Spleen (tissue), 11 donors: ENCODE results near the gene B4GALT3. TPM values are rescaled to one million over a fixed set of nuclear protein-coding genes. Genes with fewer than 3 reads are reported as not detected.

Experiments used
- DNase-seq: peaks from one replicate; pipeline ENCODE4 v3.0.0-alpha.2; 2020
- H3K27ac ChIP-seq, 8 donors: fragments of 200-600 bp; sonication (generic) in 7 of 8; 1 replicate in 4 of 8; 2 replicates in 4 of 8; pipeline versions ENCODE4 v1.5.0 to v1.8.0; 2016 to 2021; ENCODE audit warnings: inconsistent platforms in 4 of 8, mild to moderate bottlenecking in 4 of 8, moderate library complexity in 1 of 8
- H3K27me3 ChIP-seq, 7 donors: fragments of 200-600 bp; sonication (generic) in 6 of 7; replicated peaks in 1 of 7; 1 replicate in 4 of 7; 2 replicates in 3 of 7; pipeline versions ENCODE4 v1.5.0 to v1.8.0; 2016 to 2021; ENCODE audit warnings: inconsistent platforms in 3 of 7, mild to moderate bottlenecking in 1 of 7
- H3K36me3 ChIP-seq, 6 donors: fragments of 200-600 bp; sonication (generic) in 5 of 6; 1 replicate in 4 of 6; 2 replicates in 2 of 6; pipeline versions ENCODE4 v1.5.0 to v1.8.0; 2016 to 2021; ENCODE audit warnings: inconsistent platforms in 2 of 6
- H3K4me1 ChIP-seq, 6 donors: fragments of 200-600 bp; sonication (generic) in 5 of 6; 1 replicate in 3 of 6; 2 replicates in 3 of 6; pipeline versions ENCODE4 v1.5.0 to v1.8.0; 2016 to 2021; ENCODE audit warnings: inconsistent platforms in 3 of 6
- H3K4me3 ChIP-seq, 8 donors: fragments of 200-600 bp; sonication (generic) in 7 of 8; 1 replicate in 4 of 8; 2 replicates in 4 of 8; pipeline versions ENCODE4 v1.5.0 to v1.8.0; 2016 to 2021; ENCODE audit warnings: inconsistent platforms in 4 of 8, mild to moderate bottlenecking in 4 of 8, moderate library complexity in 2 of 8
- H3K9me3 ChIP-seq, 8 donors: fragments of 200-600 bp; sonication (generic) in 7 of 8; 1 replicate in 4 of 8; 2 replicates in 4 of 8; pipeline versions ENCODE4 v1.5.0 to v1.8.0; 2016 to 2021; ENCODE audit warnings: inconsistent platforms in 4 of 8
- CTCF ChIP-seq, 11 experiments: fragments of 200-600 bp in 7 of 11; fragments of 450-650 bp in 4 of 11; sonication (generic) in 4 of 11; IDR thresholded peaks in 8 of 11; conservative IDR thresholded peaks in 3 of 11; 1 replicate in 7 of 11; 2 replicates in 4 of 11; pipeline versions ENCODE4 v1.4.0 to v1.8.0; 2016 to 2021; ENCODE audit warnings: antibody characterized with exemption in 11 of 11, inconsistent platforms in 4 of 11, mild to moderate bottlenecking in 1 of 11
- POLR2A ChIP-seq, 3 donors: fragments of 450-650 bp; IDR thresholded peaks; one replicate each; pipeline ENCODE4 v1.5.1; 2017; ENCODE audit warnings: antibody characterized with exemption in 3 of 3, mild to moderate bottlenecking in 1 of 3
- POLR2AphosphoS5 ChIP-seq, 3 donors: sonication (generic); formaldehyde crosslinking; IDR thresholded peaks; one replicate each; pipeline ENCODE4 v1.5.1; 2017; ENCODE audit warnings: antibody characterized with exemption in 3 of 3
- WGBS, 5 donors: extraction: QIAGEN DNeasy Blood & Tissue Kit in 3 of 5; methylation state at CpG; one replicate each; pipeline versions ENCODE4 v1.1.5 to v1.1.7; 2013 to 2018; 5-methylcytosine and 5-hydroxymethylcytosine counted together
- intact Hi-C: fragments of 100-400 bp; cut with DNase I; formaldehyde crosslinking; loops from one replicate; pipeline ENCODE4 v1.15.0; 2023; ENCODE audit warnings: low total_unique reads
- polyA plus RNA-seq, 3 donors: library from polyadenylated mRNA; stranded (reverse); fragments of 200-250 nt; gene quantifications; one replicate each; pipeline ENCODE4 v1.2.1, GENCODE V29; 2013
- total RNA-seq, 7 donors: library from RNA; depleted of rRNA in 3 of 7; stranded (reverse); fragments of >200 nt in 3 of 7; fragmentation: NEBNext Ultra II Directional in 4 of 7; extraction: Animal tissue kit (Norgen Biotek cat#: 25700) in 4 of 7; gene quantifications; one replicate each; pipeline versions ENCODE4 v1.1.0 to v1.2.1, GENCODE V29; 2016 to 2021
- donor health status: healthy with polysubstance abuse.
- donor health status: DM: no; HTN: no; CAD: no; lungs with moderate emphysema.
- donor health status: DM: no; HTN: no; CAD: no.
- donor health status: Bipolar disorder and iron deficiency.
- donor health status: healthy.
- donor health status: DM: no; HTN: no; CAD: no.
- donor health status: DM: yes; HTN: yes; CAD: no.

B4GALT3 gene
- total and polyA plus RNA-seq, 10 donors: 21.0 to 52.8 (median 34.1) TPM

GRCh38 chr1:161158316-161159010, 18.8 kb downstream of the B4GALT3 start:
- Histone ChIP-seq H3K27ac (peak overlapping the region; percentile 69 to 92 (median 88)), H3K4me1 (peaks cover 28 to 70% (median 53%) of the 10 kb centered on the region in 6 donors), H3K9me3 (no peaks in the 10 kb centered on the region), H3K27me3 (no peaks in the 10 kb centered on the region), H3K36me3 (peaks cover 0 to 52% (median 21%) of the 10 kb centered on the region in 6 donors), H3K4me3 (peak overlapping the region in 5 of 8 donors; percentile 64 to 99 (median 93))
- TF ChIP-seq CTCF (IDR thresholded peaks at IDR 0.05 in 8 of 11, conservative IDR thresholded peaks at IDR 0.05 in 3 of 11) (no peak), POLR2AphosphoS5 (IDR thresholded peaks at IDR 0.05) (no peak), POLR2A (IDR thresholded peaks at IDR 0.05) (no peak)
- DNase-seq: no peak
- WGBS, 5 donors: 64 to 72% (median 72%) methylated on average over 9 of the region's 9 CpGs
- intact Hi-C loops: no loop called here

DNA sequence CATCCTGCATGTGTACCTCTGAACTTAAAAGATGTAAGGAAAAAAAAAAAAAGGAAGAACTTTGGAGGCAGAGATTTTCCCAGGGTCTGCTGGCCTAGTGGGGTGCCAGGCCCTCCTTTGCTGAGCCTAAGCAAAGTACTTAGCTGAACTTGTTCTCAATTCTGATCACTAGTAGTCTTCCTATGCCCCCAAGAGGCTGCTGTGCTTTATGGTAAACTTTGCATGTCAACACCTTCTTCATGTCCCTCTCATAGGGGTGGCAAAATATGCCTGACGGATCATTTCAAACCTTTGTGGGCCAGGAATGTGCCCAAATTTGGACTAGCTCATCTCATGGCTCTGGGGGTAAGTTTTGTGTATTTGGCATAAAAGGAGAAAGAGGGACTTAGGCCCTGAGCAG, 19.4 kb downstream of the B4GALT3 start:
- TF ChIP-seq POLR2AphosphoS5 (IDR thresholded peaks at IDR 0.05) (no peak), CTCF (IDR thresholded peaks at IDR 0.05 in 8 of 11, conservative IDR thresholded peaks at IDR 0.05 in 3 of 11) (no peak), POLR2A (IDR thresholded peaks at IDR 0.05) (no peak)
- Histone ChIP-seq H3K9me3 (no peaks in the 10 kb centered on the region), H3K4me1 (peaks cover 31 to 72% (median 57%) of the 10 kb centered on the region in 6 donors), H3K4me3 (no peak overlapping the region), H3K36me3 (peaks cover 0 to 46% (median 17%) of the 10 kb centered on the region in 6 donors), H3K27ac (no peak overlapping the region), H3K27me3 (no peaks in the 10 kb centered on the region)
- WGBS, 5 donors: 83 to 96% (median 94%) methylated on average over 1 of the region's 1 CpG
- intact Hi-C loops: no loop called here
- no peak for DNase-seq

DNA sequence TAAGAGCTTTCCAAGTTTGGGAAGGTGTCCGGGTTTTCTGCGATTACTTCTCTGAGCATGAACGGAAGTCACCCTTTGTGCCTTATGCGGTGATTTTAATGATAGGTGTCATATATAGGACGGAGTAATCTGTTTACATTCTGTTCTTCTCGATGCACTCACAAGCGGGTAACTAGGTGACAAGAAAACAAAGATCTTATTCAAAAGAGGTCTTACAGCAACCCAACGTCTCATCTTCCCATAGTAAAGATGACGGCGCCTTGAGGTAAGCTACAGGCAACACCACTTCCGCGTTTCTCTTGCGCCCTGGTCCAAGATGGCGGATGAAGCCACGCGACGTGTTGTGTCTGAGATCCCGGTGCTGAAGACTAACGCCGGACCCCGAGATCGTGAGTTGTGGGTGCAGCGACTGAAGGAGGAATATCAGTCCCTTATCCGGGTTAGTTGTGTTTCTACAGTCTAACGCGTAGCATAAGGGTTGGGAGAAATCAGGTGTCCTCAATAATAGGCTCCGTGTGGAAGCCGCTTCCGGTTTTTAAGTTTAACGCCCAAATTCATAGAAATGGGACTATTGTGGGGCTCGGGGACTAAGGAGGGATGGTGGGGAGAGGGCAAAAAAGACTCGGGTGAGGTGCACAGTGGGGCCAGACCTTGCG, 23.5 kb downstream of the B4GALT3 start, which contains the start of gene UFC1:
TSS of gene UFC1 (plus strand) at position 297 of the 656 bp plus-strand sequence. CDS start at position 317, 20 bp downstream.
- WGBS, 5 donors: 0 to 1% (median 1%) methylated on average over 33 of the region's 33 CpGs
- H3K36me3 ChIP-seq: peaks cover 0 to 23% (median 7%) of the 10 kb centered on the region in 6 donors
- peak within 1 kb of the TSS; percentile 92 to 98 (median 96) for H3K27ac ChIP-seq
- TF ChIP-seq POLR2A (IDR thresholded peaks at IDR 0.05) (peak in 1 of 3 donors; percentile 17), CTCF (IDR thresholded peaks at IDR 0.05 in 8 of 11, conservative IDR thresholded peaks at IDR 0.05 in 3 of 11) (peak in 1 of 11 experiments; percentile 10), POLR2AphosphoS5 (IDR thresholded peaks at IDR 0.05) (peak; percentile 45 to 81 (median 79))
- peak within 1 kb of the TSS; percentile 53 to 80 (median 66) for H3K4me3 ChIP-seq
- no peaks in the 10 kb centered on the region for H3K9me3 ChIP-seq
- peaks cover 12 to 37% (median 27%) of the 10 kb centered on the region in 6 donors for H3K4me1 ChIP-seq
- peak; percentile 93 for DNase-seq
- no peaks in the 10 kb centered on the region for H3K27me3 ChIP-seq
- intact Hi-C loops: no loop called here

DNA sequence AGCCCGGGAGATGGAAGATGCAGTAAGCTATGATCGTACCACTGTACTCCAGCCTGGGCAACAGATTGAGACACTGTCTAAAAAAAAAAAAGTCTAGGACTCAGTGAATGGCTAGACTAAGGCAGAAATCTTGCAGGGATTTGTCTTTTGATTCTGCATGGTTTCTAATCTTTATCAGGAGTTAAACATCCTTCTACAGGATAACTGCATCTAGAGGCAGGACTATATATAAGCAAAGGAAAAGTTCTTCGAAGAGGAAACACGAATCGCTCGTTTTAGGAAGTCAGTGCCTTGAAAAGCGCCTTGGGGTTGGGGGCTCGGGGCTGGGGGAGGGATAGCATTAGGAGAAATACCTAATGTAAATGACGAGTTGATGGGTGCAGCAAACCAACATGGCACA, 24.1 kb downstream of the B4GALT3 start:
- Histone ChIP-seq H3K27ac (peak overlapping the region; percentile 92 to 98 (median 96)), H3K36me3 (peaks cover 0 to 17% (median 6%) of the 10 kb centered on the region in 6 donors), H3K27me3 (no peaks in the 10 kb centered on the region), H3K9me3 (no peaks in the 10 kb centered on the region), H3K4me1 (peaks cover 12 to 31% (median 23%) of the 10 kb centered on the region in 6 donors), H3K4me3 (peak overlapping the region; percentile 53 to 80 (median 66))
- 21 to 23% (median 23%) methylated on average over 9 of the region's 9 CpGs for WGBS, 5 donors
- no peak for DNase-seq
- TF ChIP-seq POLR2A (IDR thresholded peaks at IDR 0.05) (no peak), CTCF (IDR thresholded peaks at IDR 0.05 in 8 of 11, conservative IDR thresholded peaks at IDR 0.05 in 3 of 11) (no peak), POLR2AphosphoS5 (IDR thresholded peaks at IDR 0.05) (no peak)
- intact Hi-C loops: no loop called here
